Testis (tissue), 3 donors: Measurements from ENCODE around the gene RPS6KA5. TPM values are rescaled to one million over a fixed set of nuclear protein-coding genes. Genes with fewer than 3 reads are reported as not detected.
"Not testable (repeated sequence)": the region's sequence is repeated elsewhere in the genome, so short reads cannot be mapped to it uniquely, and the experiment has no call there.

Experiments
- DNase-seq: peaks from one replicate; pipeline ENCODE4 v3.0.0-alpha.2; 2019
- H3K27ac ChIP-seq, 2 donors: fragments of 200-600 bp; sonication (generic); one replicate each; pipeline ENCODE4 v1.5.1; 2019
- H3K27me3 ChIP-seq: fragments of 200-600 bp; sonication (generic); one replicate; pipeline ENCODE4 v1.5.1; 2019
- H3K36me3 ChIP-seq: fragments of 200-600 bp; sonication (generic); one replicate; pipeline ENCODE4 v1.5.1; 2017; ENCODE audit warnings: low read depth; ENCODE audit errors: missing control alignments
- H3K4me1 ChIP-seq: fragments of 200-600 bp; sonication (generic); one replicate; pipeline ENCODE4 v1.5.1; 2019
- H3K4me3 ChIP-seq, 2 donors: fragments of 200-600 bp; sonication (generic); one replicate each; pipeline ENCODE4 v1.5.1; 2017 to 2019
- H3K9me3 ChIP-seq: fragments of 200-600 bp; sonication (generic); one replicate; pipeline ENCODE4 v1.5.1; 2017
- CTCF ChIP-seq, 3 experiments: fragments of 450-650 bp in 2 of 3; fragments of 200-600 bp in 1 of 3; sonication (generic) in 1 of 3; IDR thresholded peaks; one replicate each; pipeline ENCODE4 v1.5.1; 2016 to 2019; ENCODE audit warnings: antibody characterized with exemption in 3 of 3, mild to moderate bottlenecking in 2 of 3, moderate library complexity in 1 of 3
- POLR2A ChIP-seq: fragments of 450-650 bp; IDR thresholded peaks from one replicate; pipeline ENCODE4 v1.6.1; 2017; ENCODE audit warnings: antibody characterized with exemption, mild to moderate bottlenecking, moderate library complexity
- WGBS, 2 donors: methylation state at CpG; one replicate each; pipeline ENCODE4 v1.1.5; 2018; 5-methylcytosine and 5-hydroxymethylcytosine counted together
- intact Hi-C: fragments of 100-400 bp; cut with DNase I; formaldehyde crosslinking; loops from one replicate; pipeline ENCODE4 v1.15.1; 2023; ENCODE audit warnings: low total_unique reads
- polyA plus RNA-seq: library from polyadenylated mRNA; stranded (reverse); fragments of 350-450 nt; fragmentation: Illumina TruSeq; extraction: RNeasy Lipid Tissue Mini Kit (QIAGEN cat#74804); gene quantifications from one replicate; pipeline ENCODE4 v1.2.3, GENCODE V29; 2014; ENCODE audit warnings: low read depth, low replicate concordance; ENCODE audit not compliant: insufficient read depth
- total RNA-seq, 2 donors: library from RNA; depleted of rRNA; stranded (reverse); fragments of >200 nt; gene quantifications; one replicate each; pipeline ENCODE4 v1.2.3, GENCODE V29; 2016

The RPS6KA5 gene
- total and polyA plus RNA-seq, 3 donors from 2014 or later = 6.4 to 11.0 (median 9.4) TPM

DNA sequence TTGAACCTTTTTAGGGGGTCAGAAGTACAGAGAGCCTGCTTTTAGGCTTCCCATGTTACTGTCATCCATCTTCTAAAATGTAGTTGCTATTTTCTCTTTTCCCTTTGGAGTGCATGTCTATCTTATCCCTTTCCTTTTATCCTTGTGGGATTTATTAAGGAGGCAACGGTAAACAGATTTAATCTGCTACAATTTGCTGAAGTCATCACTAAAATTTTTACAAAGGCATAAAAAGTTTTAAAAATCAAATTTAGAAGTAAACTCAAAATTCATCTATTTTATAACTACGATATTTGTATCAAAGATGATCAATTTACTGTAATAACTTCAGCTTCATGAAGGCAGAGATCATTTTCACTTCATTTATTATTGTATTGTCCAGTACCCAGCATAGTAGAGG lies 118.7 kb downstream of the RPS6KA5 start:
- H3K27me3 ChIP-seq = no peaks in the 10 kb centered on the region
- no peaks in the 10 kb centered on the region for H3K9me3 ChIP-seq
- H3K36me3 ChIP-seq = no peaks in the 10 kb centered on the region
- no peaks in the 10 kb centered on the region for H3K4me1 ChIP-seq
- H3K27ac ChIP-seq = no peak overlapping the region
- no peak for TF ChIP-seq POLR2A
- TF ChIP-seq CTCF (IDR thresholded peaks at IDR 0.05) = no peak
- no peak for DNase-seq
- no peak overlapping the region for H3K4me3 ChIP-seq
- WGBS, 2 donors = 95 to 97% methylated on average over 2 of the region's 2 CpGs
- intact Hi-C loops = no loop called here

DNA sequence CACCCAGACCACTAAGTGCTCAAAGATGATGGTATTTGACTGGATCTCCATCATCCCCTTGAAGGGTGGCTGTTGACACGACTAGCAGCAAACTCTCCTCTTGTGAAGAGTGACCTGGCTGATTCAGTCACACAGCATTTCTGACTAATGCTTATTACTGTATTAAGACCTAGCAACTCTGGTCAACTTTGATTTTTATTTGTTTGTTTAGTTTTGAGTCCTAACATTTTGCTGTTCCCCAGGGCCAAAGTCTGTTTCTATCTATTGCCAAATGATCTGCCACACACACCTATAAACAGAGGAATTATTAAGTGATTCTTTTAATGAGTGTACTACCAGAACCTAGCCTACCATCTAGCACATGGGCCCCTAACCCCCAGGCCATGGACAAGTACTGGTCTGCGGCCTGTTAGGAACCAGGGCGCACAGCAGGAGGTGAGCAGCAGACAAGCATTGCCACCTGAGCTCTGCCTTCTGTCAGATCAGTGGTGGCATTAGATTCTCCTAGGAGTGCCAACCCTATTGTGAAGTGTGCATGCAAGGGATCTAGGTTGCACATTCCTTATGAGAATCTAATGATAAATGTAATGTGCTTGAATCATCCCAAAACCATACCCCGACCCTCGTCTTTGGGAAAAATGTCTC lies 120.0 kb downstream of the RPS6KA5 start:
- no peak for DNase-seq
- no peak overlapping the region for H3K4me3 ChIP-seq
- intact Hi-C loops = no loop called here
- no peaks in the 10 kb centered on the region for H3K4me1 ChIP-seq
- no peaks in the 10 kb centered on the region for H3K27me3 ChIP-seq
- no peak for TF ChIP-seq CTCF (IDR thresholded peaks at IDR 0.05)
- TF ChIP-seq POLR2A = no peak
- H3K9me3 ChIP-seq = no peaks in the 10 kb centered on the region
- H3K36me3 ChIP-seq = no peaks in the 10 kb centered on the region
- 94% methylated on average over 5 of the region's 5 CpGs for WGBS, 2 donors
- H3K27ac ChIP-seq = no peak overlapping the region

DNA sequence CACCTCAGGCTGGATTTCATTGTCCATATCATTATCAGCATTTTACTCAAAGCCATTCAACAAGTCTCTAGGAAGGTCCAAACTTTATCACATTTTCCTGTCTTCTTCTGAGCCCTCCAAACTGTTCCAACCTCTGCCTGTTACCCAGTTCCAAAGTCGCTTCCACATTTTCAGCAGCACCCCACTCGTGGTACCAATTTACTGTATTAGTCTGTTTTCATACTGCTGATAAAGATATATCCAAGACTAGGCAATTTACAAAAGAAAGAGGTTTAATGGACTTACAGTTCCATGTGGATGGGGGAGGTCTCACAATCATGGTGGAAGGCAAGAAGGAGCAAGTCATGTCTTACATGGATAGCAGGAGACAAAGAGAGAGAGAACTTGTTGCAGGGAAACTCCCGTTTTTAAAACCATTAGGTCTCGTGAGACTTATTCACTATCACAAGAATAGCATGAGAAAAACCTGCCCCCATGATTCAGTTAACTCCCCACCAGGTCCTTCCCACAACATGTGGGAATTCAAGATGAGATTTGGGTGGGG lies 121.1 kb downstream of the RPS6KA5 start:
- H3K9me3 ChIP-seq, H3K4me1 ChIP-seq, H3K27me3 ChIP-seq, H3K27ac ChIP-seq, H3K36me3 ChIP-seq, DNase-seq, H3K4me3 ChIP-seq, intact Hi-C loops: not testable (repeated sequence)
- 91 to 95% methylated on average over 4 of the region's 4 CpGs for WGBS, 2 donors

DNA sequence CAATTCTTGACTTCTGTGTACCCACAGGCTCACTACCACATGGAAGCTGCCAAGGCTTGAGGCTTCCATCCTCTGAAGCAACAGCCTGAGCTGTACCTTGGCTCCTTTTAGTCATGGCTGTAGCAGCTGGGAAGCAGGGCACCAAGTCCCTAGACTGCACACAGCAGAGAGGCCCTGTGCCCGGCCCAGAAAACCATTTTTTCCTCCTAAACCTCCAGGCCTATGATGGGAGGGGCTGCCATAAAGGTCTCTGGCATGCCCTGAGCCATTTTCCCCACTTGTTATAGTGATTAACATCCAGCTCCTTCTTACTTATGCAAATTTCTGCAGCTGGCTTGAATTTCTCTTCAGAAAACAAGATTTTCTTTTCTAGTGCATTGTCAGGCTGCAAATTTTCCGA lies 121.8 kb downstream of the RPS6KA5 start:
- Histone ChIP-seq H3K27ac (no peak overlapping the region), H3K9me3 (no peaks in the 10 kb centered on the region), H3K4me1 (no peaks in the 10 kb centered on the region), H3K4me3 (no peak overlapping the region), H3K27me3 (no peaks in the 10 kb centered on the region), H3K36me3 (no peaks in the 10 kb centered on the region)
- TF ChIP-seq CTCF (IDR thresholded peaks at IDR 0.05) (no peak), POLR2A (no peak)
- WGBS, 2 donors = 97 to 100% methylated on average over 2 of the region's 2 CpGs
- intact Hi-C loops = no loop called here
- DNase-seq = no peak

DNA sequence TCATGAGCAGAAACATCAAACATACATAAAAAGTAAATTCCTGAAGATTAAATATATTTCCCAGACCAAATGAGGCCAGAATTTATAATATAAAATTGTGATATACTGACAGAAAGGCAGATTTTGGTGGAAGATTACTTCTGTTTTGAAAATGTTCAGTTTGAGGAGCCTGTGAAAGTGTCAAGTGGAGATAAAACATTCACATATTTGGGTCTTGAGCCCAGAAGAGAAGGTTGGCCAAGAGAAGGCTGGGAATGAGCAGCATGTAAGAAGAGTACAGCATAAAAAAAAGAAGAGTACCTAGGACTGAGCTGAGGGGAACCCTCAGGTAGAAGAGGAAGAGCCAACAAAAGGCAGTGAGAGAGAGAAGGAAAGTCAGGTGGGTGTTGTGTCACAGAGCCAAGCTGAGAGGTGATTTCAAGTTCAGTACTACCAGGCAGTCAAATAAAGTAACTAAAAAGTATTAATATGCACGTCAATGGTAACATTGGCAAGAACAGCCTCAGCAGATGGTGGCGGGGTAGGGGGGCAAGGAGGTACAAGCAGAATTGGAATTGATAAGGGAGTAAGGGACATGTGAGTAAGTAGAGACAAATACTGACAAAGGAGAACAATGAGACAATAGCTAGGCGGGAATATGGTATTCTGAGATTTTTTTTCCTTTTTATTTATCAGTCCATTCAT lies 123.5 kb downstream of the RPS6KA5 start:
- DNase-seq = no peak
- H3K4me1 ChIP-seq = no peaks in the 10 kb centered on the region
- intact Hi-C loops = no loop called here
- H3K9me3 ChIP-seq = no peaks in the 10 kb centered on the region
- no peak overlapping the region for H3K27ac ChIP-seq
- H3K36me3 ChIP-seq = no peaks in the 10 kb centered on the region
- H3K27me3 ChIP-seq = no peaks in the 10 kb centered on the region
- WGBS, 2 donors = 82 to 89% methylated on average over 3 of the region's 3 CpGs
- TF ChIP-seq CTCF (IDR thresholded peaks at IDR 0.05) (no peak), POLR2A (no peak)
- H3K4me3 ChIP-seq = no peak overlapping the region
